ENCODE data around the gene MRPS7.
"Not testable (repeated sequence)": the region's sequence is repeated elsewhere in the genome, so short reads cannot be mapped to it uniquely, and the experiment has no call there.

The MRPS7 gene

DNA sequence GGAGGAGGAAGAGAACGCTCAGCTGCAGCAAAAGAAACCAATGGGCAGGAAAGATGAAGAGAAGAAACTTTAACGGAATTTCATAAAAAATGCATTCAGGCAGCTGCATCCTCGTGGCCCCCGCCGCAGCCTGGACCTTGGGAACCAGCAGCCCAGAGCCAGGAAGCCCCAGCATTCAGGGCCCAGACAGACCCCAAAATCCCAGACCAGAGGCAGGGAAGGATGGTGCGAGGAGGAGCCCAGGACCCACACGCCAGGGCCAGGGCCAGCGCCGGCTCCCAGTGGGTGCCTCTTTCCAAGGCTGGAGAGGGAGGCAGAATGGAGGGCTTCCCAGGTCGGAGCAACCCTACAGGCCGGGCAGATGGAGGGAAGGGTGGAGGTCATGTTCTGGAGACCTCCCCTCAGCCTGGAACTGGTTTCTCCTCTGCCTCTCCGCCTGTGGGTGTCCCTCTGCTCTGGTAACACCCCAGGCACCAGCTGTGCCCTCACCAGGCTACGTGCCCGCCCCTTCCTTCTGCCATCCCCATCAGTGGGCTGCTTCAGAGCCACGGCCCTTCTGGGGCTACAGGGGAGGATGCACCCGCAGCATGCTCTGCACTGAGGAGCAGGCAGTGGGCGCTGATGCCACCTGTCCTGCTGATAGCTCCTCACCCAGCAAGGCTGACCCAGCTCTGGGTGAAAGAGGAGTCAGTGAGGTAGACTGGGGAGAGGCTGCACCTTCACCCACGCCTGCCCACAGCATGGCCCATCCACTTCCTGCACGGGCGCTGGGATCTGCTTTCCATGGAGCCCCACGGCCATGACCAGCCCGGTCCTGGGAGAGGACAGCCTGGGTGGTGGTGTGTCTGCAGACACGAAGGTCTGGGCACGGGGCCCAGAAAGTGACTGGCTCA, 10.5 kb downstream of the MRPS7 start:
- DNase-seq, result peak; percentile 34

DNA sequence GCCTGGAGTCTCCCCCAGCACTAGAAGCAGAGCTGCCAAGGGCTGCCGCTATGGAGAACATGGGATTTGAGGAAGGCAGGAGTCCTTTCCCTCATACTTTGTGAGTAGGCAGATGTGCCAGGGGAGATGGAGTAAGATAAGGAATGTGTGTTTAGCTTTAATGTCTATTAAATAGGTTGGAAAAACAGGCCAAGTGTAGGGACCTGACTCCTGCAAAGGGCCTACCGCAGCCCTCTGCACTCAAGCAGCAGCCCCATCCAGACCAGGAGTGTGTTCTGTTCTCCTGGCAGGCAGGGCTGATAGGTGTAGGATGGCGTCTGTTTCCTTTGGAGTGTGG, 11.1 kb downstream of the MRPS7 start:
- no peak for DNase-seq

DNA sequence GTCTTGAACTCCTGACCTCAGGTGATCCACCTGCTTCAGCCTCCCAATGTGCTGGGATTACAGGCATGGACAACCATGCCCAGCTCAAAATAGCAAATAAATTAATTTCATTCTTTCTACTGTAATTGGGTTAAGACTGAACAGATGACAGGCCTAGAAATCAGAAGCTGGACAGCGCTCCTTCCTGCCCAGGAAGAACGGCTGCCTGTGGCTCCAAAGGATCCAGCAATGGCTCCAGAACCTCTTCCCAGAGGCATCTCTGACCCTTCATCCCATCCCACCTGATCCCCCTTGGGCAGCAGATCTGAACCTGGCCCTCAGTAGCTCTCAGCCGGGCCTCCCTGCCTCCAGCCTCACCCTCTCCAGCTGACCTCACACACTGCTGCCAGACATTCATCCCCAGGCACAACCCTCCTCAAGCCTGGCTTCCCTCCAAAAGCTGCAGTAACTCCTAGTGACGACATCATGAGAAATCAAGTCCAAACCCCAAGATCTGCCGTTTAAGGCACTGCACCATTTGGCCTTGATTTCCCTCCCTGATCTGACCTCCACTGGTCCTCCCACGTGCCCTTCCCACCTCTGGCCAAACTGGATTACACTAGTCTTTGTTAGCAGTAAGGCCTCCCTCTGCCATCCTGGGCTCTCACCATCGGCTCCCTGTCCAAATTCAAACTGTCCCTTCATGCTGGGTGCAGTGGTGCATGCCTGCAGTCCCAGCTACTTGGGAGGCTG, 12.5 kb downstream of the MRPS7 start:
- no peak for DNase-seq

DNA sequence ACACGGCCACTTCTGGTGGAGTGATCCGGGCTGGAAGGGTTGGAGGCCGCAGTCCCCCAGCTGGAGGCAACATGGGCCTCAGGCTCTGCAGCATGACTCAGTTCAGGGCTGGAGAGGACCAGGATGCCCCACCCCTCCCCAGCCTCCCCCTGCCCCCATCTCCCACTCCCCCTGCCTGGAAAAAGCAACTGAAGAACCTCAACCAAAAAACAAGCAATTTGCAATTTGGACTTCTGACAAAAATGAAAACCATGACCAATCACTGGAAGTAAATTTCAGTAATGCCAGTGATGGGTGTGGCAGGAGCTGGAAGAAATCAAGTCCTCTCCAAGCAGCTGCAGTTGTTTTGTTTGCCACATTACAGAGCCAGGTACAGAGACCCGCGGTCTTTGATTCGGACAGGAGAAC, 16.0 kb downstream of the MRPS7 start:
- no peak for DNase-seq

DNA sequence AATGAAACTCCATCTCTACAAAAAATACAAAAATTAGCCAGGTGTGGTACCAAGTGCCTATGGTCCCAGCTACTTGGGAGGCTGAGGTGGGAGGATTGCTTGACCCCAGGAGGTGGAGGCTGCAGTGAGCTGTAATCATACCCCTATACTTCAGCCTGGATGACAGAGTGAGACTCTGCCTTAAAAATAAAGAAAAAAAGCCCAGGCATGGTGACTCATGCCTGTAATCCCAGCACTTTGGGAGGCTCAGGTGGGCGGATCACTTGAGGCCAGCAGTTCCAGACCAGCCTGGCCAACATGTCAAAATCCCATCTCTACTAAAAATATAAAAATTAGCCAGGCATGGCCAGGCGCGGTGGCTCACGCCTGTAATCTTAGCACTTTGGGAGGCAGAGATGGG, 18.5 kb downstream of the MRPS7 start:
- not testable (repeated sequence) for DNase-seq

DNA sequence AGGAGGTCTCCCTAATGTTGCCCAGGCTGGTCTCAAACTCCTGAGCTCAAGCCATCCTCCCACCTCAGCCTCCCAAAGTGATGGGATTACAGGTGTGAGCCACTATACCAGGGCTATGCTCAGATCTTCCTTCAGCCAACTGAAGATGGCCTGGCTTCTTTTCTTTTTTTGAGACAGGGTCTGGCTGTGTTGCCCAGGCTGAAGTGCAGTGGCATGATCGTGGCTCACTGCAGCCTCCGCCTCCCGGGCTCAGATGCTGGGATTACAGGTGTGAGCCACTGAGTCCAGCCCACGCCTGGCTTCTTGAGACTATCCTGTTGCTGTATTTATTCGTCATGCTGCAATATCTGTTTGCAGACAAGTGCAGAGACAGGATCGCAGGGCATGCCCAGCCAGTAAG, 23.4 kb downstream of the MRPS7 start:
- no peak for DNase-seq

DNA sequence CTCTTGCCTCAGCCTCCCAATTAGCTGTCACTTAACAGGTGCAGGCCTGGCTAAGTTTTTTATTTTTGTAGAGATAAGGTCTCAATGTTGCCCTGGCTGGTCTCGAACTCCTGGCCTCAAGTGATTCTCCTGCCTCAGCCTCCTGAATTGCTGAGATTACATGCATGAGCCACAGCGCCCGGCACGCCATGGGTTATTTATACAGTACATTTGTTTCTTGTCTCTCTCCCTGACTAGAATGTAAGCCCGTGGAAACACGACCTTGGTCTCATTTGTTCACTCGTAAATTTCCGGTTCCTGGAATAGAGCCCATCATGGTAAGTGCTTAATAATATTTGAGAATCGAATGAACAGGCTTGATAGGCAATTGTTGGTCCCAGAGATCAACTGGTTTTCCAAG, 25.5 kb downstream of the MRPS7 start:
- no peak for DNase-seq

DNA sequence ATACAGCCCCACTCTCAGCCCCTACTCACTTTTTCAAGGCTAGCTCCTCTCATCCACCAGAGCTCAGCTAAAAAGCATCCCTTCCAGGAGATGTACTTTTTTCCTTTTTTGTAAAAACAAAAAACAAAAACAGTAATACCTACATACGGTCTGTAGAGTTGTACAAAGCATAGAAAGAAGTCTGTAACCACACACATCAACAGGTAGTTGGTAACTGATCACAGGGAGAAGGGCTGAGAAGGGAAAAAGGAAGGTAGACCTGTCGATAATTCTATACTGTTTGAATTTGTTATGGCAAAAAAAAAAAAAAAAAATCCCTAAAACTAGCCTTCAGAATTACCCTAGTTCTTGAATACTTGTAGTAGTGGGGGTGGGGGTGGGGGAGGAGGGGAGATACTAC, 26.7 kb downstream of the MRPS7 start:
- DNase-seq, result no peak

DNA sequence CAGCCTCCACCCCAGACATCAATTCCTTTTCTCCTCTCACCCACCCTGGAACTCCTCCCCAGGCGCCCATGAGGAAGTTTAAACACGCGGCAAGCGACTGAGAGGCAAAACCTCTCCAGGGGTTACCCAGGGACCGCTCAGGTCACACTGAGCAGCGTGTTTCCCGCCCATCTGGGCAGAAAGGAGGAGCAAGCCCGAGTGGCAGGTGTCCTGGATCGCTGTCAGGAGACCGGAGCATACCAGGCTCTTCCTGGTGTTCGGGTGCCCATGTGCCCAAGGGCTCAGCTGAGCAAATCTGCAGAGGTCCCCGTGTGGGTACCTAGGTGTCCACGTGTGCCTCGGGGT, 27.1 kb downstream of the MRPS7 start:
- no peak for DNase-seq

DNA sequence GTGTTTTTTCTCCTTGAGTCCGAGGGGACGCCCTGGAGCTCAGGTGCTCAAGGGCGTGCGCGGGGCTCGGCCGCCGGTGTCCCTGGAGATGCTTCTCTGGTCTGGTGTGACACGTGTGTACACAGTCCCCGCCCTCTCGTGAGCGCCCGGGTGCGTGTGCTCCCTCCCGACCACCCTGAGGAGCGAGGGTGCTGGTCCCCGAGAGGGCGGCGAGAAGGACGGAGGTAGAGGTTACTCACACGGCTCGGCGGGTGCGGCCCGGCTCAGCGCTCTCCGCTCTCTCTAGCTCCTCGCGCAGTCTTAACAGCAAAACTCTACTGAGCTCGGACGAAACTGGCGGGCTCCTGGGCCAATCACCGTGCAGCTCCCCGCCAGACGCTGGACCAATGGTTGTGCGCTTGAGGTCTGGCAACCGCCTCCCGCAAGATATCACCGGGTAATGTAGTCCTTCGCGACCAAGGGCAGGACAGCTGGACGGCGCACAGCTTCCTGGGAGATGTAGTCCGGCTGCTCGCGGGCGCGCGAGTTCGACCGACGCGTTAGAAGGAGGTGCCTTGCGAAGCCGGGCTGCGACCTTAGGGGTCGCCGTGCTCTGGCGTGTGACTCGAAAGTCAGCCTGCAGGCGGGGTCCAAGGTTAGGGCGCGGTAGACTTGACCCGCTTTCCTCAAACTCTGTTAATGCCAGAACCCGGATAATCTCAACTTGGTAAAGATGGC, 27.6 kb downstream of the MRPS7 start, which contains the start of gene SLC25A19:
SLC25A19 (minus strand) TSS at position 319 of the 717 bp plus-strand sequence. CDS start 2,669 bp downstream, outside the sequence.
- peak; percentile 92 for DNase-seq

DNA sequence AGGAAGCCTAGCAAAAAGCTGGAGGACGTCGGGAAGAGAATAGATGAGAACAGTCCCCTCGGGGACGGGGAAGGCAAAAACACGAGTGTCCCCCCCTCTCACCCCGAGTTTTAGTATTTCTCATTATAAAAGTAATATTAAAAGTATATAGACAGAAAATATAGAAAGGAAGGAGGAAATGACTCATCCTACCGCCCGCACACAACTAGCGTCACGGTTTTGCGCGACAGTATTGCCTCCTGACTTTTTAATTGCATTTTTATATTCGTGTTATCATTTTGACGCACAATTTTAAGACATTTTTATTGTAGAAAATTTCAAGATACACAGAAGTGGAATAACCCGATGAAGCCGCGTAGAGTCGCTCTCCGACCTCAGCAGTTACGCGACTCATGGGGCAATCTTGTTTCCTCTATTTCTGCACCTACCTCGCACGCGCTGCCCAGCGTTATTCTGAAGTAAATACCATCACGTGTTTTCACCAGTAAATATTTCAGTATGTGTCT, 28.2 kb downstream of the MRPS7 start:
- no peak for DNase-seq

DNA sequence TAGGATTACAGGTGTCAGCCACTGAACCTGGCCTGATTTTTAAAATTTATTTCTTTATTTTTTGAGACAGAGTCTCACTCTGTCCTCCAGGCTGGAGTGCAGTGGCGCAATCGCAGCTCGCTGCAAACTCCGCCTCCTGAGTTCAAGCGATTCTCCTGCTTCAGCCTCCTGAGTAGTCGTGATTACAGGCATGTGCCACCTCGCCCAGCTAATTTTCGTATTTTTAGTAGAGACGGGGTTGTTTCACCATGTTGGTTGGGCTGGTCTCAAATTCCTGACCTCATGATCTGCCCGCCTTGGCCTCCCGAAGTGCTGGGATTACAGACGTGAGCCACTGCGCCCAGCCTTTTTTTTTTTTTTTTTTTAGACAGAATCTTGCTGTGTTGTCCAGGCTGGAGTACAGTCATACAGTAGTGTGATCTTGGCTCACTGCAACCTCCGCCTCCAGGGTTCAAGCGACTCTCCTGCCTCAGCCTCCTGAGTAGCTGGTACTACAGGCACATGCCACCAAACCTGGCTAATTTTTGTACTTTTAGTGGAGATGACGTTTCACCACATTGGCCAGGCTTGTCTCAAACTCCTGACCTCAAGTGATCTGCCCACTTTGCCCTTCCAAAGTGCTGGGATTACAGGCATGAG, 31.2 kb downstream of the MRPS7 start:
- DNase-seq, result not testable (repeated sequence)

DNA sequence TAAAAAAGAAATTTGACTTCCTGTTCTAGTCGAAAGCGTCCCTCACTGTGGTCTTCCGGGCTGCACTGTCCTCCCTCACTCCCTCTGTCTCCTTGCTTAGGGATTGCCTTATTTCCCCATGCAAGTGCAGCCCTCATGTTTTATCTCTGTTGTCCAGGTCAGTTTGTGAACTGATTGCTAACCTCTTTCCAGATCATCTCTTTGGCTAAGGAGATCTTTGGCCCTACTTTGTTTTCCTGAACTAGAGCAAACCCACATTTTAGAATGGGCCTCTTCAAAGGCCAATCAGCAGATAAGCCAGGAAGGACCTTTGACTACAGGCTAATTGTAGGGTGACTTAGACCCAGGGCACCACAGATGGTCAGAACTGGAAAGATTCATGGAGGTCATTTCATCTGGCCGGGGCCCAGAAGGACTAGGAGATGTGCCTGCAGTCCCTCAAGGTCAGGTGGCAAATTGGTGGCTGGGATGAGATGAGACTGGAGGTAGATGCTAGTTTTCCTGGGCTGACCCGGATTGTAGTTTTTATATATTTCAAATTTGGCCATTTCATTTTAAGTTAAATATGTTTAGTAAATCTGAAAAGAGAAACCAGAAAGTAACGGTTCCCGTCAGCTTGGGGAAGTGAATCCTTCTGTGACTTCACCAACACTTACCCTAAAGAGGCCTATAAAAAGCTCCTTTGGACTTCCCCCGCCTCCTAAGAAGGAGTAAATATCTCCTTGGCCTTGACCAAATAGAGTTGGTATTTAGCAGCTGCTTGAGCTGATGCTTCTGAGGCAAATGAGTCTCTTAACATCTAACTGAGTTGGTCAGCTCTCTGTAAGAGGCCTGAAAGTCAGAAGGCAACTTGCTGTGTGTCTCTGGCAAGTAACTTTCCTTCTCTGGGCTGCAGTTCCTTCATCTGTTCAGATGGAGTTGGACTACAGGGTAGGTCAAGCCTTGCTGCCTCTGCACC, 33.8 kb downstream of the MRPS7 start:
- DNase-seq, result no peak

DNA sequence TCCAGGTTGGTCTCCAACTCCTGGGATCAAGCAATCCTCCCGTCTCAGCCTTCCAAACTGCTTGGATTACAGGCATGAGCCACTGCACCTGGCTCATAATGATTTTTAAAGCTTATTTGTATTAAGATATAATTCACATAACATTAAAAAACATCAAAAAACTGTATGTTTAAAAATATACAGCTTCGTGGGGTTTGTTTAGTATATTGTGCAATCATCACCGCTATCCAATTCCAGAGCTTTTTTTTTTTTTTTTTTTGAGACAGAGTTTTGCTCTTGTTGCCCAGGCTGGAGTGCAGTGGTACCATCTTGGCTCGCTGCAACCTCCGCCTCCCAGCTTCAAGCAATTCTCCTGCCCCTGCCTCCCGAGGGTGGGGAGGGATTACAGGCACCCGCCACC, 38.6 kb downstream of the MRPS7 start:
- no peak for DNase-seq

DNA sequence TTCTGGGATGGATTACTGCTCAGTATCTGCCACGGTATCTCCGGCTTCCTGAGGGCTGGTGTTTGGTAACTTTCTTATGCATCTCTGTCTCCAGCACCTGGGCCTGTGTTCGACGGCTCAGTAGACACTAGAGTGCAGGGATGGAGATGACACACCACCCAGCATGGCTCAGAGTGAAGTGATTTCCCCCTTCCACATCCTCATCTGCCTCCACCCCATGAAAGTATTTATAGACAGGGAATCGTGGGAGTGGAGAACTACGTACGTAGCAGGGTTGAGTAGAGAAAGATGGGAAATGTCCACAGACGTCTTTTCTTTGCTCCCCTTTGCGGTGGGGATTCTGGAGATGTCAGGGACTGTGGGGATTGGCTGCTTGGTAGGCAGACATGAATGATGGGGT, 39.4 kb downstream of the MRPS7 start:
- no peak for DNase-seq

DNA sequence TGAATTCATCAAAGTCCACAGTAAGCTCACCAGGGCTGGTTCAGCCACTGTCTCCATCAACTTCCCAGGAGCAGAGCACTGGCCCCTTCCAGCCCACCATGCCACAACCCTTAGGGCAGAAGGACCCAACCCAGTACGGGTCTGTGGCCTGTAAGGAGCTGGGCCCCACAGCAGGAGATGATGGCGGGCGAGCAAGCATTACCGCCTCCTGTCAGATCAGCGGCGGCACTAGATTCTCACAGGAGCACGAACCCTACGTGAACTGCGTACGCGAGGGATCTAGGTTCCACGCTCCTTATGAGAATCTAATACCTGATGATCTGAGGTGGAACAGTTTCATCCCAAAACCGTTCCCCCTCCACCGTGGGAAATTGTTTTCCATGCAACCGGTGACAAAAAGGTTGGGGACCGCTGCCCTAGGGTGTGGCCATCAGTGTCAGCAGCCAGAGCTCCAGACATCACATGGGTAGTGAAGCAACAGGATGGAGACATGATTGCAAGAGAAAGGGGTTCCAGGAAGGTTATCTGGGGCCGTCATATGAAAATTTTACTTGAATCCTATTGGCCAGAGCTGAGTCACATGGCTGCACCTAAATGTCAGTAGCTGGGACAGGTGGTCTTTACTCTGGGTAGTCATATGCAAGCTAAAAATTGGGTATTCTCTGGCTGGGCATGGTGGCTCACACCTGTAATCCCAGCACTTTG, 40.0 kb downstream of the MRPS7 start:
- DNase-seq, result no peak

DNA sequence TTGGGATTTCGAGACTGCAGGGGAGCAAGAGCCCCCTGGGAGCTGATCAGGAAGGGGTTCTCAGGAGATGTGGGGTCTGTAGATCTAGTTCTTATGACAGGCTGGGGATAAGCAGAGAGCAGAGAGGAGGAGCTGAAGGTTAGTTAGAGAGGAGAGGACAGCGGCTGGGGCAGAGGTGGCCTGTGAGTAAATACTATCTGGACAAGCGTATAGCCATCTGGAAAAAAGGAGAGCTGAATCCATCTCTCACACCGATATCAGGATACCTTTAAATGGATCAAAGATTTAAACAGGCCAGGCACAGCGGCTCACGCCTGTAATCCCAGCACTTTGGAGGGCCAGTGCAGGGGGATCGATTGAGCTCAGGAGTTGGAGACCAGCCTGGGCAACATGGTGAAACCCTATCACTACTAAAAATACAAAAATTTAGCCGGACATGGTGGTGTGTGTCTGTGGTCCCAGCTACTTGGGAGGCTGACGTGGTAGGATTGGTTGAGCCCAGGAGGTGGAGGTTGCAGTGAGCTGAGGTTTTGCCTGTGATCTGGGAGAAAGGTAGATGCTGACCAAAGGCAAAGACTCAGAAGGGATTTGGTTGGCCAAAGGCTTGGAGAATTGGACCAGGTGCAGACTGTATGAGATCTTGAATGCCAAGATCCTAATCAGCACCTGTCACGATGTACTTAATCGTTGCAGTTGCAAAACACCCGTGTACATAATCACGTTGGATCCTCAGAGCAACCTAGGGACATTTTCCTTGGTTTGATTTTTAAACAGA, 46.5 kb downstream of the MRPS7 start:
- DNase-seq, result no peak

DNA sequence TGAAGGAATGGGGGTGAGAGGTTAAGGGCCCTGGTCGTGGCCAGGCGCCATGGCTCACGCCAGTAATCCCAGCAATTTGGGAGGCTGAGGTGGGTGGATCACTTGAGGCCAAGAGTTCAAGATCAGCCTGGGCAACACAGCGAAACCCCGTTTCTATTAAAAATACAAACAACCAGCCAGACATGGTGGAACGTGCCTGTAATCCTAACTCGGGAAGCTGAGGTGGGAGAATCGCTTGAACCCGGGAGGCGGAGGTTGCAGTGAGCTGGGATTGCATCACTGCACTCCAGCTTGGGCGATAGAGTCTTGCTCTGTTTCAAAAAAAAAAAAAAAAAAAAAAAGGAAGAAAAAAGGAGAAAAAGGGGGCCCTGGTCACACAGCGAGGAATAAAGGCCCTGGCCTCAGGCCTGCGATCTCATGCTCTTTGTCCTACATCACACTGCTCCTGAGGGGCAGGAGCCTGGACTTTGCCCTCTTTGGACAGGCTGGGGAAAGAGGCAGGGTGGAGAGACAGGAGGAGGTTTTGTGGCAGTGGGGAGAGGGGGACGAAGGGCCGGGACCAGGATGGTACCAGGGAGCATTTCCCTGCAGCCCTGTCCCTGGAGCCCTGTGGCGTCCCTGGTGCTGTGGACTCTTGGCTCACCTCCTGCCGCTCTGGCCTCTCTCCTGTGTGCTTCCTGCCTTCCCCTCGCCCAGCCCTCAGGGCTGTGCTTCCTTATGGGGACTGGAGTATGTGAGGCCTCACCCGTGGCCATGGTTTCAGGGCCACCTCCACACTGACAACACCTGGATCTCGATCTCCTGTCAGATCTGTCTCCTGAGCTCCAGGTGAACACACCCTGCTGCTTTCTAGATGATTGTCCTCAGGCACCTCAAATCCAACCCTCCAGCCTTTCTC, 47.3 kb downstream of the MRPS7 start:
- no peak for DNase-seq

DNA sequence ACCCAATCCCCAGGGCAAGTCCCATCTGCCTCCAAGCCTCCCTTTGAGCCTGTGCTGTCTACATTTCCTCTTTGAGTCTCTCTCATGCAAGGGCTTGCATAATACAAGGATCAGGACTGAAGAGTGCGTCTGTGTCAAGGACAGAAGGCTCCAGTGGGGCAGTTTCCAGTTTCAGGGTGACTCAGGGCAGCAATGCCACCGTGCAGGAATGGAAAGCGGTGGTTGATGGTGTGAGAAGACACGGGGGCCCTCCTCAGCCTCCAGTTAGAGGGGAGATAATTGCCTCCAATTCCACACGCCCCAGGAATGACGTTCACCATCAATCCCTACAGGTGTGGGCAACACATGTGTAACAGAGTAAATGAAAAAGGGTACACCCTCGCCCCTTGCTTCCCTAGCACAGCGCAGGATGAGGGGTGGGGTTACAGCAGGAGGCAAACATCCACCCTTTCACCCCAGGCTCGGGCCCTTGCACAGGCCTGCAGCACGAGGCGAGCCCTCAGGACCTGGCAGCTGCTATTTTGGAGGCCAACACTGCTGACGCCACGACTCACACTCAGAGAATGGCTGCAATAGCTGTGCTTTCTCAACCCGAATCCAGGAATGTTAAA, 52.4 kb downstream of the MRPS7 start:
- DNase-seq, result no peak

All from activated T-cell treated with anti-CD3 and anti-CD28 coated beads, Interleukin-2, amount 50 U/mL, for 1 hour (primary cell).